BE2C (cell line): ENCODE results near the gene DDX39B.
"Not testable (repeated sequence)": the region's sequence is repeated elsewhere in the genome, so short reads cannot be mapped to it uniquely, and the experiment has no call there.

Source experiments
- DNase-seq: peaks from one replicate; pipeline ENCODE4 v3.0.0-alpha.2; 2020
- H3K27me3 ChIP-seq: fragments of 250-450 bp; sonication (Bioruptor Pico); 2 replicates; pipeline ENCODE4 v1.5.1; 2020; ENCODE audit warnings: mild to moderate bottlenecking
- H3K36me3 ChIP-seq: fragments of 250-450 bp; sonication (Bioruptor Pico); 2 replicates; pipeline ENCODE4 v1.5.1; 2020; ENCODE audit warnings: mild to moderate bottlenecking
- H3K4me1 ChIP-seq: fragments of 250-450 bp; sonication (Bioruptor Pico); 2 replicates; pipeline ENCODE4 v1.5.1; 2020
- H3K4me3 ChIP-seq: 2 replicates; pipeline ENCODE4 v1.5.1; 2011; ENCODE audit warnings: low read depth, low read length
- H3K9me3 ChIP-seq: fragments of 250-450 bp; sonication (Bioruptor Pico); 2 replicates; pipeline ENCODE4 v1.5.1; 2020
- CTCF ChIP-seq: IDR thresholded peaks from 2 replicates; pipeline ENCODE4 v1.5.1; 2012; ENCODE audit warnings: mild to moderate bottlenecking, low read depth, low read length

The DDX39B gene

GRCh38 chr6:31556307-31556706, 14.5 kb upstream of the DDX39B start:
- no peak overlapping the region for H3K4me3 ChIP-seq
- peaks cover 4% of the 10 kb centered on the region for H3K4me1 ChIP-seq
- H3K9me3 ChIP-seq, result no peaks in the 10 kb centered on the region
- H3K36me3 ChIP-seq, result peaks cover 26% of the 10 kb centered on the region
- no peaks in the 10 kb centered on the region for H3K27me3 ChIP-seq
- no peak for DNase-seq
- no peak for TF ChIP-seq CTCF

DNA sequence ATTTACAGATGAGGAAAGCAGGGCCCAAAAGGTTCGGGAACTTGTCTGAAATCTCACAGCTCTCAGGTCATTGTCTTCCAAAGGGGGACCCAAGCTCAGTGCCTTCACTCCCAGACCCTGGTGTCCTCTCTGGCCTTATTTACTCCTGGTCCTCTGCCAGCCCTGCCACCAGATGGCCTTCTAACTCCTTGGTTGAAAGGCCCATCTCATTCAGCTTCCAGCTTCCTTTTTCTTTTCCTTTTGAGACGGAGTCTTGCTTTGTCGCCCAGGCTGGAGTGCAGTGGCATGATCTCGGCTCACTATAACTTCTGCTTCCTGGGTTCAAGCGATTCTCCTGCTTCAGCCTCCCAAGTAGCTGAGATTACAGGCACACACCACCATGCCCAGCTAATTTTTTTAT, 9.6 kb upstream of the DDX39B start:
- H3K36me3 ChIP-seq, result peaks cover 18% of the 10 kb centered on the region
- not testable (repeated sequence) for H3K4me1 ChIP-seq, H3K27me3 ChIP-seq, H3K4me3 ChIP-seq, H3K9me3 ChIP-seq
- DNase-seq, result peak; percentile 50
- peak; percentile 53 for TF ChIP-seq CTCF

DNA sequence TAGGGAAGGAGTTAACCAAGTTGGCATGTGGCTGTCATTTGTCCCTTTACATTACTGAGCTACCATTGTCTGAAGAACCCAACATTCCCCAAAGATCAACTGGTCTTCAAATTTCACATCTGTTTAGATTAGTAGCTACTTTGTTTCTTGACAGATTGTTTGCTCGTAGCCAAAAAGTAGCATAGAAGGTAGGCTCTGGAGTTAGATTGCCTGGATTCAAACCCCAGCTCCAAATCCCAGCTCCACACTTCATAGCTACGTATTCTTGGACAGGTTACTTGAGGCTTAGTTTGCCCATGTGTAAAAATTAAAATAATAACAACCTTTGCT, 6.7 kb upstream of the DDX39B start:
- no peaks in the 10 kb centered on the region for H3K4me1 ChIP-seq
- no peak overlapping the region for H3K4me3 ChIP-seq
- TF ChIP-seq CTCF, result no peak

GRCh38 chr6:31547727-31548543, 6.1 kb upstream of the DDX39B start:
- no peaks in the 10 kb centered on the region for H3K9me3 ChIP-seq
- no peak for DNase-seq
- H3K4me1 ChIP-seq, result no peaks in the 10 kb centered on the region

More for the DNA sequence above, 6.7 kb upstream of the DDX39B start:
- H3K27me3 ChIP-seq, result no peaks in the 10 kb centered on the region
- H3K9me3 ChIP-seq, result no peaks in the 10 kb centered on the region
- H3K36me3 ChIP-seq, result peaks cover 16% of the 10 kb centered on the region
- no peak for DNase-seq

DNA sequence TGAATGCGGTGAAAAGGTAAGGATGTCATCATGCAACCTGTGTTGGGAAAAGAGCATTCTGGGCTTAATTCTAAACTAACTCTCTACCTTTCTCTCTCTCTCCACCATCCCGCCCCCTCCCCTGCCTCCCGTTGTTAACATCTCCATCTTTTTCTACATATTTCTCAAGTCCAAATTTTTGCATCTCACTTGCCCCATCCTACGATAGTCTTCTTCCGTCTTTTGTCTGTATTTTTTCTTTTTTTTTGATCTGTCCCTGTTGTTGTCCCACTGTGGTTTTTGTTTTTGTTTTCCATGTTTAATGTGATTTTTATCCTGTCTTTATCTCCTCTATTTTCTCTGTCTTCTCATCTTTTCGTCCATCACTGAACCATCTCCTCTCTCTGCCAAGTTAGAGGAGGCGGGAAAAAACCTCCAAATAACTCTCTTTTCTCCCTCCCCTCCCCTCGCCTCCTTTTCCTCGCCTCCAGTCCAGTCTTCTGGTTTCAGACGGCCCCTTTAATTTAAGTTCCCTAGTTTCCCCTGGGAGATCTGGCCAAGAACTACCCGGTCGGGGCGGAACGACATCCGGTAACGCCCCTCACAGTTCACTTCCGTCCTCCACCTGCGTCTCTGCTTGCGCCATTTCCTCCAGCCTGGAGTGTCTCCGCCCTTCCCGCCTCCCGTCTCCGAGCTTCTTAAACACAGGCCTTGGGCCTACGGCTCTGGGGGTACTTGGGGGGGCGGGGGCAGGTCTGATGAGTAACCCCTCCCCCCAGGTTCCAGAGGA, 5.3 kb upstream of the DDX39B start, which contains the start of gene NFKBIL1:
Gene NFKBIL1, plus strand, starts transcription at position 651 of the 769 bp plus-strand sequence. Its CDS starts 87 bp downstream, at position 738.
- DNase-seq, result peak; percentile 93
- no peaks in the 10 kb centered on the region for H3K9me3 ChIP-seq
- peak within 1 kb of the TSS; percentile 69 for H3K4me3 ChIP-seq
- H3K4me1 ChIP-seq, result no peaks in the 10 kb centered on the region
- no peaks in the 10 kb centered on the region for H3K27me3 ChIP-seq
- TF ChIP-seq CTCF, result no peak
- peaks cover 14% of the 10 kb centered on the region for H3K36me3 ChIP-seq

More at GRCh38 chr6:31547727-31548543, 6.1 kb upstream of the DDX39B start:
- peaks cover 14% of the 10 kb centered on the region for H3K36me3 ChIP-seq
- H3K27me3 ChIP-seq, result no peaks in the 10 kb centered on the region
- peak overlapping the region; percentile 69 for H3K4me3 ChIP-seq
- TF ChIP-seq CTCF, result no peak
